C4-2B (cell line): Measurements from ENCODE around the gene ZMYND10.

ENCODE experiments used
- H3K27ac ChIP-seq: fragments of 450-650 bp; 2 replicates; pipeline ENCODE4 v1.5.1; 2017
- CTCF ChIP-seq: fragments of 450-650 bp; conservative IDR thresholded peaks from 2 replicates; pipeline ENCODE4 v1.5.1; 2017; ENCODE audit warnings: mild to moderate bottlenecking
- ZFX ChIP-seq: fragments of 450-650 bp; IDR thresholded peaks from 2 replicates; pipeline ENCODE4 v1.6.1; 2017

Gene ZMYND10

GRCh38 chr3:50322386-50323091 is 23.0 kb downstream of the ZMYND10 start, which contains the start of gene HYAL2:
Gene HYAL2 (minus strand): TSS chr3:50322745. CDS start chr3:50320489, 2,256 bp downstream.
- H3K27ac ChIP-seq, result peak within 1 kb of the TSS; percentile 90
- TF ChIP-seq CTCF, result no peak
- no peak for TF ChIP-seq ZFX

- peak overlapping the region; percentile 90 for H3K27ac ChIP-seq
- TF ChIP-seq CTCF (no peak), ZFX (no peak)
Observed at GRCh38 chr3:50322115-50322385, 23.5 kb downstream of the ZMYND10 start.

GRCh38 chr3:50321336-50322114 is 24.0 kb downstream of the ZMYND10 start:
- peak; percentile 65 for TF ChIP-seq CTCF
- TF ChIP-seq ZFX, result peak; percentile 63; the same call in 1 of the 2 replicates
- H3K27ac ChIP-seq, result peak overlapping the region; percentile 90

GRCh38 chr3:50320853-50321335 is 24.6 kb downstream of the ZMYND10 start:
- TF ChIP-seq ZFX, result no peak
- TF ChIP-seq CTCF, result no peak
- peak overlapping the region; percentile 90 for H3K27ac ChIP-seq

- peak overlapping the region; percentile 90 for H3K27ac ChIP-seq
Observed at GRCh38 chr3:50319894-50320625, 25.5 kb downstream of the ZMYND10 start.

GRCh38 chr3:50319181-50319893 is 26.2 kb downstream of the ZMYND10 start:
- no peak overlapping the region; the same call in 1 of the 2 replicates for H3K27ac ChIP-seq
- TF ChIP-seq ZFX (no peak), CTCF (no peak)

More at GRCh38 chr3:50319894-50320625, 25.5 kb downstream of the ZMYND10 start:
- TF ChIP-seq CTCF (no peak), ZFX (no peak)
